ENCODE data around the gene TEC.

Gene TEC

GRCh38 chr4:48254381-48255071 lies 15.1 kb downstream of the TEC start:
- Histone ChIP-seq H3K4me1 (ENCODE audit: control insufficient read depth, insufficient read depth, low read length, poor library complexity, severe bottlenecking) (no peaks in the 10 kb centered on the region), H3K36me3 (ENCODE audit: control insufficient read depth, insufficient read depth, low read length) (no peaks in the 10 kb centered on the region), H3K9me3 (ENCODE audit: control insufficient read depth, low read length) (no peaks in the 10 kb centered on the region), H3K4me3 (ENCODE audit: extremely low read depth, insufficient read depth, low read length, poor library complexity, severe bottlenecking) (no peak overlapping the region), H3K27ac (ENCODE audit: low read depth, low read length, severe bottlenecking) (no peak overlapping the region)
- WGBS, 2 experiments (ENCODE audit: insufficient coverage in 2 of 2), result 92 to 100% methylated on average over 3 of the region's 6 CpGs

GRCh38 chr4:48252313-48252712 lies 17.3 kb downstream of the TEC start:
- no peak overlapping the region for H3K27ac ChIP-seq (ENCODE audit: low read depth, low read length, severe bottlenecking)
- H3K4me1 ChIP-seq (ENCODE audit: control insufficient read depth, insufficient read depth, low read length, poor library complexity, severe bottlenecking), result no peaks in the 10 kb centered on the region
- H3K9me3 ChIP-seq (ENCODE audit: control insufficient read depth, low read length), result no peaks in the 10 kb centered on the region
- no peaks in the 10 kb centered on the region for H3K36me3 ChIP-seq (ENCODE audit: control insufficient read depth, insufficient read depth, low read length)
- no peak overlapping the region for H3K4me3 ChIP-seq (ENCODE audit: extremely low read depth, insufficient read depth, low read length, poor library complexity, severe bottlenecking)

DNA sequence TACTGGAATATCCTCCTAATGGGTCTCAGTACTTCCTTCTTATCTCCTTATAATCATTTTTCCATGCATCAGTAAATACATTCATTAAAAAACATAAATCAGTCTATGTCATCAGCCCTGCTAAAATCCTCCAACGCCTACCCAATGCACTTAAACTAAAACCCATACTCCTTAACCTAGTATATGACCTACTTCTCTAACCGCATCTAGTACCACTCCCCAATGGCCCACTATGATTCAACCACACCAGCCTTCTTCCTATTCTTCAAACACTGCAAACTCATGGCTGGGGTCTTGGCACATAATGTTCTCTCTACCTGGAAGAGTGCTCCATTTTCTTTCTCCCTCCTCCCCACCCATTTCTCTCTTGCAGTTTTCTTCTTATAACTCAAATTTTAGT lies 18.7 kb downstream of the TEC start:
- Histone ChIP-seq H3K4me1 (ENCODE audit: control insufficient read depth, insufficient read depth, low read length, poor library complexity, severe bottlenecking) (no peaks in the 10 kb centered on the region), H3K9me3 (ENCODE audit: control insufficient read depth, low read length) (no peaks in the 10 kb centered on the region), H3K27ac (ENCODE audit: low read depth, low read length, severe bottlenecking) (no peak overlapping the region), H3K4me3 (ENCODE audit: extremely low read depth, insufficient read depth, low read length, poor library complexity, severe bottlenecking) (no peak overlapping the region), H3K36me3 (ENCODE audit: control insufficient read depth, insufficient read depth, low read length) (no peaks in the 10 kb centered on the region)
- WGBS, 2 experiments (ENCODE audit: insufficient coverage in 2 of 2), result 86 to 89% methylated on average over 2 of the region's 2 CpGs

DNA sequence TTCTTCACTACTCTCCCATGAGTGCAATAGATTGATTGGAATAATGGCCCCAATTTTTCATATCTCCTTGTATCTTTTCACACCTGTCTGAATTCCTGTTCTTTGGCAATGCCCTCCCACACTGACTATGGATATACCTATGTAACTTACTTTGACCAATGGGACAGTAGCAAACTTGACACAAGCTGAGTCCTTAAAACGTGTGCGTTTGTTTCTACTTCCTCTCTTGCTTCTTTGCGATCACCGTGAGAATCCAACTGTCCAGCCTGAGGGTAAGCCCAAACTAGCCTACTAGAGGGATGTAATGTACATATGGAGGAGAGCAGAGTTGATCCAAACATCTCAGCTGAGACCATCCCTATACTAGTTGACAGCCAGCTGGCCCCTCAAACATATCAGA lies 19.3 kb downstream of the TEC start:
- Histone ChIP-seq H3K4me3 (ENCODE audit: extremely low read depth, insufficient read depth, low read length, poor library complexity, severe bottlenecking) (no peak overlapping the region), H3K4me1 (ENCODE audit: control insufficient read depth, insufficient read depth, low read length, poor library complexity, severe bottlenecking) (no peaks in the 10 kb centered on the region)
- 92 to 100% methylated on average over 2 to 4 of the region's 4 CpGs for WGBS, 2 experiments (ENCODE audit: insufficient coverage in 2 of 2)

GRCh38 chr4:48249378-48249777 lies 20.3 kb downstream of the TEC start:
- Histone ChIP-seq H3K9me3 (ENCODE audit: control insufficient read depth, low read length) (no peaks in the 10 kb centered on the region), H3K36me3 (ENCODE audit: control insufficient read depth, insufficient read depth, low read length) (no peaks in the 10 kb centered on the region), H3K4me3 (ENCODE audit: extremely low read depth, insufficient read depth, low read length, poor library complexity, severe bottlenecking) (no peak overlapping the region), H3K27ac (ENCODE audit: low read depth, low read length, severe bottlenecking) (no peak overlapping the region), H3K4me1 (ENCODE audit: control insufficient read depth, insufficient read depth, low read length, poor library complexity, severe bottlenecking) (no peaks in the 10 kb centered on the region)
- WGBS, 2 experiments (ENCODE audit: insufficient coverage in 2 of 2), result 83 to 89% methylated on average over 1 of the region's 1 CpG

More for the DNA sequence above, 19.3 kb downstream of the TEC start:
- Histone ChIP-seq H3K36me3 (ENCODE audit: control insufficient read depth, insufficient read depth, low read length) (no peaks in the 10 kb centered on the region), H3K9me3 (ENCODE audit: control insufficient read depth, low read length) (no peaks in the 10 kb centered on the region), H3K27ac (ENCODE audit: low read depth, low read length, severe bottlenecking) (no peak overlapping the region)

DNA sequence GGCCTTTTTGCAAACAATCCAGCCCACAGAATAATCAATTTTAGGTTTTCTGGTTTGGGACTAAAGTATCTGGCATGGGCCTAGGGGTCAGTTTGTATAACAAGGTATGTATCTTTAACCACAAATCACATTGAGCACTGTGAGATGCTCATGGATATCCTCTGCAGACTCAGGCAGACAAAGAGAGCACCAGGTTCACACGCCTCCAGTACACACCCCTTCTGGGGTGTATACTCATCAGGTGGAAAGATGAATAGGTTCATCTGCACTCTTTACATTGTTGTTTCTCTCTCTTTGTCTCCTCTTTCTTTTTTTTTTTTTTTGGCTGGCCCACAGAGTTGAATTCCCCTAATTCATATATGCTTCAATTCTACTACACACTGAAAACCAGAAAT lies 21.1 kb downstream of the TEC start:
- Histone ChIP-seq H3K4me3 (ENCODE audit: extremely low read depth, insufficient read depth, low read length, poor library complexity, severe bottlenecking) (no peak overlapping the region), H3K27ac (ENCODE audit: low read depth, low read length, severe bottlenecking) (no peak overlapping the region), H3K4me1 (ENCODE audit: control insufficient read depth, insufficient read depth, low read length, poor library complexity, severe bottlenecking) (no peaks in the 10 kb centered on the region), H3K36me3 (ENCODE audit: control insufficient read depth, insufficient read depth, low read length) (no peaks in the 10 kb centered on the region), H3K9me3 (ENCODE audit: control insufficient read depth, low read length) (no peaks in the 10 kb centered on the region)
- no CpG with 5 or more reads among the region's 1 CpG for whole genome bisulfite sequencing, 2 experiments (ENCODE audit: insufficient coverage in 2 of 2)

GRCh38 chr4:48247878-48248558 lies 21.6 kb downstream of the TEC start:
- 91 to 94% methylated on average over 4 to 5 of the region's 5 CpGs for WGBS, 2 experiments (ENCODE audit: insufficient coverage in 2 of 2)
- Histone ChIP-seq H3K36me3 (ENCODE audit: control insufficient read depth, insufficient read depth, low read length) (no peaks in the 10 kb centered on the region), H3K4me1 (ENCODE audit: control insufficient read depth, insufficient read depth, low read length, poor library complexity, severe bottlenecking) (no peaks in the 10 kb centered on the region), H3K4me3 (ENCODE audit: extremely low read depth, insufficient read depth, low read length, poor library complexity, severe bottlenecking) (no peak overlapping the region), H3K27ac (ENCODE audit: low read depth, low read length, severe bottlenecking) (no peak overlapping the region), H3K9me3 (ENCODE audit: control insufficient read depth, low read length) (no peaks in the 10 kb centered on the region)

DNA sequence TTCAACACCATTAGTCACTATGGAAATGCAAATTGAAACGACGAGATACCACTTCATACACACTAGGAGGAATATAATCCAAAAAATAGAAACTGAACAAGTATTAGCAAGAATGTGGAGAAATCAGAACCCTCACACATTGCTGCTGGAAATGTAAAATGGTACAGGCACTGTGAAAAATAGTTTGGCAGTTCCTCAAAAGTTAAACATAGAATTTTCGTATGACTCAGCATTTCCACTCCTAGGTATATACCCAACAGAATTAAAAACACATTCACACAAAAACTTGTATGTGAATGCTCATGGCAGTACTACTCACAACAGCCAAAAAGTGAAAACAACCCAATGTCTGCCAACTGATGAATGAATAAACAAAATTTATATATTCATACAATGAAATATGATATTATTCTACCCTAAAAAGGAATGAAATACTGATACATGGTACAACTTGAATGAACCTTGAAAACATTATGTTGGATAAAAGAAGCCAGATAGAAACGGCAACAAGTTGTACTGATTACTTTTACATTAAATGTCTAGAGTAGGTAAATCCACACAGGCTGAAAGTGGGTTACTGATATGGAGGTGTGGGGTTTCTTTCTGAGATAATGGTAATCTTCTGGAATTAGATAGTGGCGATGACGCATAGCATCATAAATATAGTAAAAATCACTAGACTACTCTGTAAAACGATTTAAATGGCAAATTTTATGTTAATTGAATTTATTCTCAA lies 22.3 kb downstream of the TEC start:
- no peaks in the 10 kb centered on the region for H3K4me1 ChIP-seq (ENCODE audit: control insufficient read depth, insufficient read depth, low read length, poor library complexity, severe bottlenecking)
- H3K36me3 ChIP-seq (ENCODE audit: control insufficient read depth, insufficient read depth, low read length), result no peaks in the 10 kb centered on the region
- H3K27ac ChIP-seq (ENCODE audit: low read depth, low read length, severe bottlenecking), result no peak overlapping the region
- no peak overlapping the region for H3K4me3 ChIP-seq (ENCODE audit: extremely low read depth, insufficient read depth, low read length, poor library complexity, severe bottlenecking)
- WGBS, 2 experiments (ENCODE audit: insufficient coverage in 2 of 2), result 75 to 90% methylated on average over 1 to 2 of the region's 7 CpGs
- no peaks in the 10 kb centered on the region for H3K9me3 ChIP-seq (ENCODE audit: control insufficient read depth, low read length)

DNA sequence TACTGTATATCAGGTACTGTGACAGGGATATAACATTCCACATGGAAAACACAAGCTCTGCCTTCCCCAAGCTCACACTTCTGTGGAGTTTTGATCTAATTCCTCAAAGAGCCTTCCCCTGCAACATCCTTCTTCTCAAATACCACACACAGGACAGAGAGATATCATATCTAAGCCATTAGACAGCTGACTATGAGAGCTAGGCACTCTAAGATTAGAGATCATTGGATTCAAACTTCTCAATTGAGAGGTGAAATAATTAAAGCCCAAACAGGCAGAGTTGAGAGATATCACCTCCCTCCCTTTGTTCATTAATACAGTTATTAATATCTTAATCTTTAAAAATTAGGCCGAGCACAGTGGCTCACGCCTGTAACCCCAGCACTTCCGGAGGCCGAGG lies 25.0 kb downstream of the TEC start:
- no peaks in the 10 kb centered on the region for H3K36me3 ChIP-seq (ENCODE audit: control insufficient read depth, insufficient read depth, low read length)
- no peaks in the 10 kb centered on the region for H3K9me3 ChIP-seq (ENCODE audit: control insufficient read depth, low read length)
- H3K27ac ChIP-seq (ENCODE audit: low read depth, low read length, severe bottlenecking), result no peak overlapping the region
- no peaks in the 10 kb centered on the region for H3K4me1 ChIP-seq (ENCODE audit: control insufficient read depth, insufficient read depth, low read length, poor library complexity, severe bottlenecking)
- WGBS, 2 experiments (ENCODE audit: insufficient coverage in 2 of 2), result no CpG with 5 or more reads among the region's 4 CpGs
- no peak overlapping the region for H3K4me3 ChIP-seq (ENCODE audit: extremely low read depth, insufficient read depth, low read length, poor library complexity, severe bottlenecking)

DNA sequence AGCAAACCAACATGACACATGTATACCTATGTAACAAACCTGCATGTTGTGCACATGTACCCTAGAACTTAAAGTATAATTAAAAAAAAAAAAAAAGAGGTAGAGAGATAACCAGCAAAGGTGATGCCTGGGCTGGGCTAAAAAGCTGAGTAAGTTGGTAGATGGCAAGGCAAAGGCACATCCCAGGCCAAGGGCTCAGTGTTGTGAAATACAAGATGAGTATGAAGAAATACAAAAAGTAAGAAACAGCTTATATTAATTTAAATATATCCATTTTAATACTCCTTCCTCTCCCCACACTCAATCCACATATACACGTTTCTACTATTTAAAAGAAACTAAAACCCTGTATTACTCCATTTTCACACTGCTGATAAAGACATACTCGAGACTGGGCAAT lies 25.8 kb downstream of the TEC start:
- Histone ChIP-seq H3K9me3 (ENCODE audit: control insufficient read depth, low read length) (no peaks in the 10 kb centered on the region), H3K4me3 (ENCODE audit: extremely low read depth, insufficient read depth, low read length, poor library complexity, severe bottlenecking) (no peak overlapping the region), H3K27ac (ENCODE audit: low read depth, low read length, severe bottlenecking) (no peak overlapping the region), H3K4me1 (ENCODE audit: control insufficient read depth, insufficient read depth, low read length, poor library complexity, severe bottlenecking) (no peaks in the 10 kb centered on the region), H3K36me3 (ENCODE audit: control insufficient read depth, insufficient read depth, low read length) (no peaks in the 10 kb centered on the region)
- WGBS, 2 experiments (ENCODE audit: insufficient coverage in 2 of 2), result 100% methylated on average over 1 of the region's 2 CpGs; no CpG with 5 or more reads in 1 of the 2 experiments

DNA sequence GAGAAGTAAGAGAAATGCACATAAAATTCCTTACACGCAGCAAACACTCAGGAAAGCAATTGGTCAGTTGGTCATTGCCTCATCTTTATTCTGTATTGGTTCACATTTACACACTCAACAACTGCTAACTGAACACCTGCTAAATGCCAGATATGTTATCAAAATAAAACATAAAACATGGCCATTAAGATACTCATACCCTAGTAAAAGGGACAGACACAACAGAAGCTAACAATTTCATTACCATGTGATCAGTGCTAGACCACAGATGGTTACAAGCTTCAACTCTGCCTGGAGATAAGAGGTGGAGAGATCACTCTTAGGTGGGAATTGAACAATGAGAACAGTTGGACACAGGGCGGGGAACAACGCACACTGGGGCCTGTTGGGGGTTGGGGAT lies 26.2 kb downstream of the TEC start:
- H3K4me3 ChIP-seq (ENCODE audit: extremely low read depth, insufficient read depth, low read length, poor library complexity, severe bottlenecking), result no peak overlapping the region
- no peak overlapping the region for H3K27ac ChIP-seq (ENCODE audit: low read depth, low read length, severe bottlenecking)
- no peaks in the 10 kb centered on the region for H3K4me1 ChIP-seq (ENCODE audit: control insufficient read depth, insufficient read depth, low read length, poor library complexity, severe bottlenecking)
- no peaks in the 10 kb centered on the region for H3K9me3 ChIP-seq (ENCODE audit: control insufficient read depth, low read length)
- no peaks in the 10 kb centered on the region for H3K36me3 ChIP-seq (ENCODE audit: control insufficient read depth, insufficient read depth, low read length)
- 100% methylated on average over 3 of the region's 3 CpGs for WGBS, 2 experiments (ENCODE audit: insufficient coverage in 2 of 2)
